OCI-LY3 (cell line): ENCODE data around the gene VTI1A.
"Not testable (repeated sequence)": the region's sequence is repeated elsewhere in the genome, so short reads cannot be mapped to it uniquely, and the experiment has no call there.

Source experiments
- EZH2phosphoT487 ChIP-seq: fragments of 200-600 bp; shearing (Covaris generic); IDR thresholded peaks from 2 replicates; pipeline ENCODE4 v1.6.1; 2018; ENCODE audit warnings: antibody characterized with exemption, mixed run types, low read depth
- TF ChIP-seq, protein P1 (sequence below): fragments of 200-600, 300-600 bp; sonication (generic); IDR thresholded peaks from 2 replicates; pipeline ENCODE4 v1.5.1; 2014; ENCODE audit warnings: antibody characterized with exemption, low read length, low read depth

DNA sequence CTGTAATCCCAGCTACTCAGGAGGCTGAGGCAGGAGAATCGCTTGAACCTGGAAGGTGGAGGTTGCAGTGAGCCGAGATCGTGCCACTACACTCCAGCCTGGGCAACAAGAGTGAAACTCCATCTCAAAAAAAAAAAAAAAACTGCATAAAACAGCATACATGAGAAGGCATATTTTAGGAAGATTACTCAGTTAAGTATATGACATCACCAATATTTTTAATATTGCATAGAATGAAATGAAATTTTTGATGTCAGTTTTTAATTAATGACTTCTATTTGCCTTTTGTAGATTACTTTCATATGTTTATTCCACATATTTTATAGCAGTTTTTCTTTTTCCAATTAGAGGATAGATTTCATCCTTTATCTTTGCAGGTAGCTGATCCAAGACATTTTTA, 284.4 kb downstream of the VTI1A start:
- not testable (repeated sequence) for TF ChIP-seq EZH2phosphoT487
- TF ChIP-seq, protein P1, sequence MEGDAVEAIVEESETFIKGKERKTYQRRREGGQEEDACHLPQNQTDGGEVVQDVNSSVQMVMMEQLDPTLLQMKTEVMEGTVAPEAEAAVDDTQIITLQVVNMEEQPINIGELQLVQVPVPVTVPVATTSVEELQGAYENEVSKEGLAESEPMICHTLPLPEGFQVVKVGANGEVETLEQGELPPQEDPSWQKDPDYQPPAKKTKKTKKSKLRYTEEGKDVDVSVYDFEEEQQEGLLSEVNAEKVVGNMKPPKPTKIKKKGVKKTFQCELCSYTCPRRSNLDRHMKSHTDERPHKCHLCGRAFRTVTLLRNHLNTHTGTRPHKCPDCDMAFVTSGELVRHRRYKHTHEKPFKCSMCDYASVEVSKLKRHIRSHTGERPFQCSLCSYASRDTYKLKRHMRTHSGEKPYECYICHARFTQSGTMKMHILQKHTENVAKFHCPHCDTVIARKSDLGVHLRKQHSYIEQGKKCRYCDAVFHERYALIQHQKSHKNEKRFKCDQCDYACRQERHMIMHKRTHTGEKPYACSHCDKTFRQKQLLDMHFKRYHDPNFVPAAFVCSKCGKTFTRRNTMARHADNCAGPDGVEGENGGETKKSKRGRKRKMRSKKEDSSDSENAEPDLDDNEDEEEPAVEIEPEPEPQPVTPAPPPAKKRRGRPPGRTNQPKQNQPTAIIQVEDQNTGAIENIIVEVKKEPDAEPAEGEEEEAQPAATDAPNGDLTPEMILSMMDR: not testable (repeated sequence)
